Activated naive CD8-positive, alpha-beta T cell treated with anti-CD3 and anti-CD28 coated beads for 36 hours (primary cell): Measurements from ENCODE around the gene VLDLR. TPM values are rescaled to one million over a fixed set of nuclear protein-coding genes. Genes with fewer than 3 reads are reported as not detected.
"Not testable (repeated sequence)": the region's sequence is repeated elsewhere in the genome, so short reads cannot be mapped to it uniquely, and the experiment has no call there.

Experiments used
- DNase-seq: peaks from one replicate; pipeline ENCODE4 v3.0.0; 2021
- H3K27ac Mint-ChIP-seq: one replicate; pipeline ENCODE4 v1.8.0; 2022; ENCODE audit warnings: mild to moderate bottlenecking, moderate library complexity, mixed read lengths
- H3K27me3 Mint-ChIP-seq: one replicate; pipeline ENCODE4 v1.8.0; 2022; ENCODE audit warnings: mild to moderate bottlenecking, mixed read lengths
- H3K36me3 Mint-ChIP-seq: one replicate; pipeline ENCODE4 v1.8.0; 2021; ENCODE audit warnings: mild to moderate bottlenecking, mixed read lengths
- H3K4me1 Mint-ChIP-seq: one replicate; pipeline ENCODE4 v1.8.0; 2021; ENCODE audit warnings: mixed read lengths
- H3K4me3 Mint-ChIP-seq: one replicate; pipeline ENCODE4 v1.8.0; 2022; ENCODE audit warnings: mild to moderate bottlenecking, moderate library complexity, mixed read lengths
- H3K9me3 Mint-ChIP-seq: one replicate; pipeline ENCODE4 v1.8.0; 2022; ENCODE audit warnings: mixed read lengths
- total RNA-seq, 2 experiments: library from RNA; stranded (reverse); gene quantifications; one replicate each; pipeline ENCODE4 v1.2.3, GENCODE V29; 2021

Gene VLDLR
- total RNA-seq, 2 experiments from 2014 or later, result 8.7 to 9.3 TPM

- Mint-ChIP-seq H3K27ac (no peak overlapping the region), H3K36me3 (peaks cover 6% of the 10 kb centered on the region), H3K4me3 (no peak overlapping the region), H3K9me3 (no peaks in the 10 kb centered on the region), H3K27me3 (no peaks in the 10 kb centered on the region), H3K4me1 (no peaks in the 10 kb centered on the region)
- DNase-seq, result no peak
Measured at GRCh38 chr9:2700909-2701550, 79.4 kb downstream of the VLDLR start.

GRCh38 chr9:2704504-2704903 lies 82.9 kb downstream of the VLDLR start:
- Mint-ChIP-seq H3K27ac (no peak overlapping the region), H3K4me3 (no peak overlapping the region), H3K9me3 (peaks cover 1% of the 10 kb centered on the region), H3K27me3 (no peaks in the 10 kb centered on the region), H3K4me1 (no peaks in the 10 kb centered on the region), H3K36me3 (peaks cover 10% of the 10 kb centered on the region)
- DNase-seq, result no peak

- not testable (repeated sequence) for H3K4me3 Mint-ChIP-seq, H3K4me1 Mint-ChIP-seq, H3K36me3 Mint-ChIP-seq, H3K27me3 Mint-ChIP-seq, H3K9me3 Mint-ChIP-seq, DNase-seq, H3K27ac Mint-ChIP-seq
Measured at GRCh38 chr9:2707256-2707655, 85.7 kb downstream of the VLDLR start.

Other genes with a start within 250 kb of the VLDLR start
- not detected for gene KCNV2, start 95.7 kb downstream of the VLDLR start, total RNA-seq
- gene PUM3, start 222.3 kb downstream of the VLDLR start, total RNA-seq, result 100 to 1,000 TPM; 142 to 144 TPM